Measurements from ENCODE around the gene GNB1L.

Gene GNB1L

DNA sequence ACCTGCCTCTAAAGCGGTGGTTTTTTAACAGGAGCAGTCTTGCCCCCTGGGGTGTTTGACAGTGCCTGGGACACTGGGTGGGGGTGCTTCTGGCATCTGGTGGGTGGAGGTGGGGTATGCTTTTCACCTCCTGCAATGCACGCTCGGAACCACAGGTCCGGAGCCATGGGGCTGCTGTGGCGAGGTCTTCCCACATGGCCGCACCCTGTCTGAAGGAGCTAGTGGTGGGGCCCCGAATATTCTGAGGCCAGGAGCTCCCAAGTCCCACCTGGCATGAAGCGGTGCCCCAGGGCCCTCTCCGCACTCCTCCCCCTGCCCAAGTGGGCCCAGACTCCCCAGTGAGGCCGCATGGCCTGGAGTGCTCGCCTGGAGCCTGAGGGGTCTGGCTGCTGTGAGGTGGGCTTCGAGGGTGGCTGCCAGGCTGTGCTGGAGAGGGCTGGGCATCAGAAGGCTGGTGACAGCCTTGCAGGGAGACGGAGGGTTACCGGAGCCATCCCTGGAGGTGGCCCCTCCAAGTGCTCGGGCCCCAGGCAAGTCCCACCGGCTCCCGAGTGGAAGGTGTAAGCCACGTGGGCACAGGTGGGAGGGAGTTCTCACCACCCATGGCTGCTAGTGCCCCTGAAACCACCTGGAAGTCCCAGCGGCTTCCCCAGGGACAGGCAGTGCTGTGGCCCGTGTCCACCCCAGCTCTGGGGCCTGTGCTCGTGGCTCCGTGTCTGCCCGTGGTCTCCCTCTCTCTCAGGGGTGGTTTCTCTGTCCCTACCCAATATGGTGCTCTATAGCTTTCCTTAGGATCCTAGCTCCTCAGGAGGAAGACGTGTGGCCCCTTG, 79.0 kb downstream of the GNB1L start:
- peaks cover 5% of the 10 kb centered on the region for H3K36me3 Mint-ChIP-seq (ENCODE audit: insufficient read depth)
- no peak overlapping the region for H3K4me3 Mint-ChIP-seq
- H3K9me3 Mint-ChIP-seq = no peaks in the 10 kb centered on the region
- no peak overlapping the region for H3K27ac Mint-ChIP-seq
- DNase-seq (no peak), ATAC-seq (replicated peaks) (no peak)
- H3K4me1 Mint-ChIP-seq (ENCODE audit: low read depth in 2 of 2) = peaks cover 0 to 4% of the 10 kb centered on the region in 2 donors
- peaks cover 61 to 92% of the 10 kb centered on the region in 2 donors for H3K27me3 Mint-ChIP-seq

DNA sequence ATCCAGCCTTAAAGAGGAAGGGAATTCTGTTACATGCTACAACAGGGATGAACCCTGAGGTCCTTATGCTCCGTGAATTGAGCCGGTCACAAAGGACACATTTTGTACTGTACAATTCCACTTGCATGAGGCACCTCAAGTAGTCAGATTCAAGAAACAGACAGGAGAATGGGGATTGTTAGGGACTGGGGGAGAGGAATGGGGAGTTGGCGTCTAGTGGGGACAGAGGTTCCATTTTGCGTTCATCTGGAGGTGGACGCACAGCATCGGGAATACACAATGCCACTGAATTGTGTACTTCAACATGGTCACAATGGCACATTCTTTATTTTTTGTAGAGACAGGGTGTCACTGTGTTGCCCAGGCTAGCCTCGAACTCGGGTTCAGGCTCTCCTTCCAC, 80.0 kb downstream of the GNB1L start:
- Mint-ChIP-seq H3K9me3 (no peaks in the 10 kb centered on the region), H3K4me1 (ENCODE audit: low read depth in 2 of 2) (peaks cover 0 to 4% of the 10 kb centered on the region in 2 donors), H3K27me3 (peaks cover 67 to 93% of the 10 kb centered on the region in 2 donors), H3K27ac (no peak overlapping the region), H3K4me3 (no peak overlapping the region), H3K36me3 (ENCODE audit: insufficient read depth) (peaks cover 5% of the 10 kb centered on the region)
- DNase-seq = no peak
- no peak for ATAC-seq (replicated peaks)

DNA sequence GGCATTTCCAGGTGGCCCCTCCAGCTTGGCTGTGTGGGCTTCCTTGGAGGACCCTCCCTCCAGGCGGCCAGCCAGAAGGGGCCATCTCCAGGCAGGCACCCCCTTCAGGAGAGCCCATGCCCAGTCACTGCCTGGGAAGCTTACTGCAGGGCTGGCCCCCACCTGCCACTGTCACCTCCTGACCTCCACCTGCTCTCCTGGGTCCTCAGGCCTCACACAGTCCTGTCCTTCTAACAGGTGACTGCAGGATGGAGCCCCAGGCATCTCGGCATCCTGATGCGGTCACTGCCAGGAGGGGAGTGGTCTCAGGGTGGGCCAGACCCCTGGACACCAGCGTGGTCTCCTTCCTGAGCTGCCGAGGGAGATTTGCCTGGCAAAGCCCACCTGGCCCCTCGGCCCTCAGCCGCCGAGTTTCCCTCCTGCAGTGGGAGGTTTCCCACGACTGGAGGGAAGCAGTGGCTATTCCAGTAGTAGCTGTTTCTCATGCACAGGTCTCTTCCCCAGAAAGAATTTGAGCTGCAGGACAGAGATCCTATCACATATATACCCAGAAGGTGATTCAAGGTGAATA, 81.1 kb downstream of the GNB1L start:
- Mint-ChIP-seq H3K27ac (no peak overlapping the region), H3K4me3 (no peak overlapping the region), H3K27me3 (peaks cover 66 to 91% of the 10 kb centered on the region in 2 donors), H3K9me3 (no peaks in the 10 kb centered on the region), H3K4me1 (ENCODE audit: low read depth in 2 of 2) (peaks cover 0 to 4% of the 10 kb centered on the region in 2 donors), H3K36me3 (ENCODE audit: insufficient read depth) (peaks cover 5% of the 10 kb centered on the region)
- no peak for DNase-seq
- ATAC-seq (replicated peaks) = no peak

DNA sequence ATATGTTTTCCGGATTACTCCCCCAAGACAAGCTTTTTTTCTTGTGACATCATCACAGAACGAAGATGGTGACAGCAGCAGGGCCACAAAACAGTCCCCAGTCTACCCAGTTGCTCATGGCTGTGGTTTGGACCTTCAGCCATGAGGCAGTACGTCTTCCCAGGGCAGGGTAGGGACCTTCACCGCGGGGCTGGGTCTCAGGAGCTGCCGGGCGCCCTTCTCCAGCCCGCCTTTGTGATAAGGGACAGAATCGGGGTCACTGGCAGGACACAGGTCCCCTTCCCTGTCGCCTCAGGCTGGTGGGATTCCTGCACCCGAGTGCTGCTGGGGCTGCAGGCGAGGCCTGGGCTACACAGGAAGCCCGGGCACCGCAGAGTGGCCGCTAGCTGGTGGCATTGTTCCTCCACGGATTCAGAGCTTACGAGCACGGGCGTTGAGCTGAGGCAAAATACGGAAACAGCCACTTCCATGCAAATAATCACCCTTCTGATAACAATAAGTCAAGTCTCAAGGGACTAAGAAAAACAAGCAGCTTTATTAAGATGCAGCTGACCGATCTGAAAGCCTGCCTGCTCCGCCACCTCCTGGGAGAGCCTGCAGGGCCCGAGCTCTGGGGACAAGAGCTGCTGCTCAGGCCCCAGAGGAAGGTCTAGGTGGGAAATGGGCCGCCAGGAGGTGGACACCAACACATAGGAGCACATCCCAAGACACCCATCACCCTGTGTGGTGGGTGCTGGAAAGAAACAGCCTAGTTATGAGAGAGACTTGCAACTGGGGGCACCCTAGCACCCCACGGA, 81.8 kb downstream of the GNB1L start:
- no peak for DNase-seq
- no peak for ATAC-seq (replicated peaks)
- no peak overlapping the region for H3K27ac Mint-ChIP-seq

DNA sequence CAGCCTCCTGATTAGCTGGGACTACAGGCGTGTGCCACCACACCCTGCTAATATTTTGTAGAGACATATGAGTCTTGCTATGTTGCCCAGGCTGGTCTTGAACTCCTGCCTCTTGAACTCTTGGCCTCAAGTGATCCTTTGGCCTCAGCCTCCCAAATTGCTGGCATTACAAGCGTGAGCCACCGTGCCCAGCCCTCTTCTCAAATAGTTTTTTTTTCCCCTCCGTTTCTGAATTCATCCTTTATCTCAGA, 82.3 kb downstream of the GNB1L start:
- Mint-ChIP-seq H3K9me3 (no peaks in the 10 kb centered on the region), H3K4me1 (ENCODE audit: low read depth in 2 of 2) (peaks cover 3 to 8% of the 10 kb centered on the region in 2 donors), H3K27me3 (peaks cover 68 to 91% of the 10 kb centered on the region in 2 donors), H3K27ac (no peak overlapping the region), H3K36me3 (ENCODE audit: insufficient read depth) (peaks cover 5% of the 10 kb centered on the region), H3K4me3 (no peak overlapping the region)
- ATAC-seq (replicated peaks) (no peak), DNase-seq (no peak)

More for the DNA sequence above, 81.8 kb downstream of the GNB1L start:
- no peaks in the 10 kb centered on the region for H3K9me3 Mint-ChIP-seq
- peaks cover 5% of the 10 kb centered on the region for H3K36me3 Mint-ChIP-seq (ENCODE audit: insufficient read depth)
- peaks cover 62 to 91% of the 10 kb centered on the region in 2 donors for H3K27me3 Mint-ChIP-seq
- no peak overlapping the region for H3K4me3 Mint-ChIP-seq
- peaks cover 0 to 4% of the 10 kb centered on the region in 2 donors for H3K4me1 Mint-ChIP-seq (ENCODE audit: low read depth in 2 of 2)

DNA sequence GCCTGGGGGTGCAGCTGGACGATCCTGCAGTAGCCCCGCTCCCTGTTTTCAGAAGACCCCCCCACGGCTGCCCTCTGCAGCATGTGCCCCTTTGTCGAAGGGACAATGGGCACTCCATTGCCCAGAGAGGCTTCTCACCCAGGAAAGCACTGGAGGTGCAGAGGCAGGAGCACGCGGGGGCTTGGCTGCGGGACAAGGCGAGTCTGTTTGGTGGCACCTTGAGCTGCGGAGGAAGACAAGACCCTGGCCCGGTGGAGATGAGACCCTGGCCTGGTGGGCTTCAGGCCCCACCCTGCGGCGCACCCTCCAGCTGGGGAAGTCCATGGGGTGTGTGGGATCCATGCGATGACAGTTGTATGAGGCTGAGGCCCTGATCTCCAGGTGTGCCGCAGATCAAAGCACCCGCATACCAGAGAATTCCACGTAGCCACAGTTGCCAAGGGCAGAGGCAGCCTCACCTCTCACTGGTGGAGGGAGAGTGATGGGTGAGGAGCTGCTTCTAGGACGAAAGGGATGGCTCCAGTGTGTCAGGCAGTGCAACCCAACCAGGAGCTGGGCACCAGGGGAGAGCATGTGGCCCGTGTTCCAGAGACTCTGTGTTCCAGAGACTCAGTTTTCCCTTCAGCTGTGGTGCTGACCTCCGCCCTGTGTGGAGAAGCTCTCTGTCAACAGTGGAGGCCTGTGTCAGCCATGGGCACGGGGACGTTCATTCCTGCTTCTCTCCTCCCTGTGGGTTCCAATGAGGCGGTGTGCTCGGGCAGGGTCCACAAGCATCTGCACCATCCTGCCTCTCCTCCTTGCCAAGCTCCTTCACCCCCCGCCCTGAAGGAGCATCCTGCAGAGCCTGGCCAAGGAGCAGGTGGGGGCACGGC, 84.1 kb downstream of the GNB1L start:
- peaks cover 66 to 79% of the 10 kb centered on the region in 2 donors for H3K27me3 Mint-ChIP-seq
- no peaks in the 10 kb centered on the region for H3K9me3 Mint-ChIP-seq
- ATAC-seq (replicated peaks) (no peak), DNase-seq (no peak)
- no peak overlapping the region for H3K4me3 Mint-ChIP-seq
- H3K4me1 Mint-ChIP-seq (ENCODE audit: low read depth in 2 of 2) = peaks cover 3 to 10% of the 10 kb centered on the region in 2 donors
- H3K36me3 Mint-ChIP-seq (ENCODE audit: insufficient read depth) = no peaks in the 10 kb centered on the region
- H3K27ac Mint-ChIP-seq = no peak overlapping the region

DNA sequence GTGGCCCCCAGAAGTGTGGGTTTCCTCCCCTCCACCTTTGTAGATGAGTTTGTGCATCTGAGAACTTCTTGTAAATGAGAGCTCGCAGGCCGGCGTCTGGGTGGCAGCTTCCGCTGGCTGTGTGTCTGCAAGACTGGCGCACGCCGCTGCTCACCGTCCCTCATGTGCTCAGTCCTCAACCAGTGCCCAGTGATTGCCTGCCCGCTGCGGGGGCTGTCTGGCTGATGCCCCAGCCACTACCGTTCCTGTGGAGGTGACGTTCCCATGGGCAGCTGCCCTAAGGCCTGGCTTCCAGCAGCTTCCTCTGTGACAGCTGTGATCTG, 85.3 kb downstream of the GNB1L start:
- Mint-ChIP-seq H3K4me1 (ENCODE audit: low read depth in 2 of 2) (peaks cover 3 to 10% of the 10 kb centered on the region in 2 donors), H3K4me3 (no peak overlapping the region), H3K27ac (no peak overlapping the region), H3K36me3 (ENCODE audit: insufficient read depth) (peaks cover 3% of the 10 kb centered on the region), H3K9me3 (no peaks in the 10 kb centered on the region), H3K27me3 (peaks cover 74 to 85% of the 10 kb centered on the region in 2 donors)
- DNase-seq (no peak), ATAC-seq (replicated peaks) (no peak)

DNA sequence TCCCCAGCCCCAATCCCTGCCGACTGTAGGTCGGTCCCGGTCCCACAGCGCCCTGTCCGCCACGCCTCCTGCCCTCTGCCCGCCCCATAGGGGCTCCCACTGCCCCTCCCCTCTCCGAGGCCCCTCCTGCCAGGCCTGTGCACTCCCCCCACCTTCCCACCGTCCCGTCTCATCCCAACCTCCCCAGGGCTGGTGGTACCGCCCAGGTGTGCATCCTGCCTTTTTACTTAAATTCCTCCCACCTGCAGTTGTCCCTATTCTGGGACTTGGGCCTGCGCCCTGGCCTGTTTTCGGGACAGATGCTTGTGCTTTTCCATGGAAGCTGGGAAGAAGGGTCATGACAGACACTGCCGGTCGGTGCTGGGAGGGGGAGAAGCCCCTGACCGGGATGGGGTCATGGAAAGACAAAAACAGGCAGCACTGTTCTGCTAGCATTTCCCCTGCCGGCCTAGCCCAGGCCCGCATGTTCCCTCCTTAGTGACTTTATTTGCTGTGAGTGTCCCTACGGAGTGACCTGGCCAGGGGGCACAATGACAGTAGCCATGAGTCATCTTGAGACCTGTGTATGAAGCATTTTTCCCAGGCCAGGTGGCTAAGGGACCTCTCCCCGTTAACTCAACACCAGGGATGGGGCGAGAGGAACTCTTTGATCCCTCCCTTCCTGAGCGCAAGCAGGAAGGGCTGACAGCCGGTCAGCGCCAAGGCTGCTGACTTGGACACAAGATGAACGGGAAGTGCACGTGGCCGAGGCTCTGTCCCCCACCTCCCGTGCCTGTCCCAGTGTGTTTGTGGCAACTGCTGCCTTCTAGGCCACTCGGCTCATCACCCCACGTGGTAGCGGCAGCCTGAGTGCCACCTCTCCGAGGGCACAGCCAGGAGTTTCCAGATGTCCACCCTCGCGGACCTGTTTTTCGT, 87.0 kb downstream of the GNB1L start:
- peak overlapping the region; percentile 70 to 71 for H3K4me3 Mint-ChIP-seq
- H3K4me1 Mint-ChIP-seq (ENCODE audit: low read depth in 2 of 2) = peaks cover 3 to 7% of the 10 kb centered on the region in 2 donors
- peaks cover 67 to 85% of the 10 kb centered on the region in 2 donors for H3K27me3 Mint-ChIP-seq
- peaks cover 3% of the 10 kb centered on the region for H3K36me3 Mint-ChIP-seq (ENCODE audit: insufficient read depth)
- H3K9me3 Mint-ChIP-seq = no peaks in the 10 kb centered on the region
- ATAC-seq (replicated peaks) (peak; percentile 17), DNase-seq (no peak)
- H3K27ac Mint-ChIP-seq = no peak overlapping the region

DNA sequence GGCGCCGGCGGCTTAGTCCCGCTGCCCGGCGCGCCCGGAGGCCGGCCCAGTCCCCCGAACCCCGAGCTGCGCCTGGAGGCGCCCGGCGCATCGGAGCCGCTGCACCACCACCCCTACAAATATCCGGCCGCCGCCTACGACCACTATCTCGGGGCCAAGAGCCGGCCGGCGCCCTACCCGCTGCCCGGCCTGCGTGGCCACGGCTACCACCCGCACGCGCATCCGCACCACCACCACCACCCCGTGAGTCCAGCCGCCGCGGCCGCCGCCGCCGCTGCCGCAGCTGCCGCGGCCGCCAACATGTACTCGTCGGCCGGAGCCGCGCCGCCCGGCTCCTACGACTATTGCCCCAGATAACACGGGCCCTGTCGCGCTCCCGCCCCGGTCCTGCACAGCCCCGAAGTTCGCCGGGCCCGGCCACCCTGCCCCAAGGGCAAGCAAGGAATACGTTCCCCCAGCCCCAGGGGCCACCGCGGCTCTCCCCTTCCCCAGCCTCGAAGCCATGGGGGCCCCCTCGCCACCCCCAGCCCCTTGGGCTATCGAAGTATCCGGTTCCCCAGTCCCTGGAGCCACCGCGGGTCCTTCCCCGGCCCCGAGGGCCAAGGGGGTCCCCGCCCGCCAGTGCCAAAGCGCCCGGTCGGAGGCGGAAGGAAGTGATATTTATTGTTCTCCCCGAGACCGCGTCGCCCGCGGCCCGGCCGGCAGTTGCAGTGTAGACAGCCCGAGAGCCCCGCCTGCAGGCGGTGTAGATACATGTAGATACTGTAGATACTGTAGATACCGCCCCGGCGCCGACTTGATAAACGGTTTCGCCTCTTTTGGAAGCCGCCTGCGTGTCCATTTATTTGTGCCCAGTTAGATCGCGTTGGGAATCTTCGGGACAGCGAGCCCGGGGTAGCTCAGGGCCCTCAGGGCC, 87.9 kb downstream of the GNB1L start:
- peak overlapping the region; percentile 70 to 71 for H3K4me3 Mint-ChIP-seq
- DNase-seq = peak; percentile 16 to 38 (median 28)
- peak; percentile 74 for ATAC-seq (replicated peaks)
- peaks cover 65 to 85% of the 10 kb centered on the region in 2 donors for H3K27me3 Mint-ChIP-seq
- no peak overlapping the region for H3K27ac Mint-ChIP-seq
- peaks cover 3 to 5% of the 10 kb centered on the region in 2 donors for H3K4me1 Mint-ChIP-seq (ENCODE audit: low read depth in 2 of 2)
- peaks cover 3% of the 10 kb centered on the region for H3K36me3 Mint-ChIP-seq (ENCODE audit: insufficient read depth)
- no peaks in the 10 kb centered on the region for H3K9me3 Mint-ChIP-seq

DNA sequence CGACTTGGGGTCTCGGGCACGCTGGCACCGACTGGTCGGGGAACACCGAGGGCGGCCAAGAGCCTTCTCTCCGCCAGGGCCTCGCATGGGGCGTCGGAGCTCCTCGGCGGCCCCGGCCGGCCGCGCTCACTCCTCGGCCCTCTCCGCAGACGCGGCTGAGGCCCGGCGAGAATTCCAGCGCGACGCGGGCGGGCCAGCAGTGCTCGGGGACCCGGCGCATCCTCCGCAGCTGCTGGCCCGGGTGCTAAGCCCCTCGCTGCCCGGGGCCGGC, 88.5 kb downstream of the GNB1L start:
- ATAC-seq (replicated peaks) = no peak
- Mint-ChIP-seq H3K9me3 (no peaks in the 10 kb centered on the region), H3K4me3 (no peak overlapping the region), H3K27ac (no peak overlapping the region), H3K36me3 (ENCODE audit: insufficient read depth) (peaks cover 3% of the 10 kb centered on the region), H3K27me3 (peaks cover 64 to 85% of the 10 kb centered on the region in 2 donors), H3K4me1 (ENCODE audit: low read depth in 2 of 2) (peaks cover 3 to 5% of the 10 kb centered on the region in 2 donors)
- no peak for DNase-seq

DNA sequence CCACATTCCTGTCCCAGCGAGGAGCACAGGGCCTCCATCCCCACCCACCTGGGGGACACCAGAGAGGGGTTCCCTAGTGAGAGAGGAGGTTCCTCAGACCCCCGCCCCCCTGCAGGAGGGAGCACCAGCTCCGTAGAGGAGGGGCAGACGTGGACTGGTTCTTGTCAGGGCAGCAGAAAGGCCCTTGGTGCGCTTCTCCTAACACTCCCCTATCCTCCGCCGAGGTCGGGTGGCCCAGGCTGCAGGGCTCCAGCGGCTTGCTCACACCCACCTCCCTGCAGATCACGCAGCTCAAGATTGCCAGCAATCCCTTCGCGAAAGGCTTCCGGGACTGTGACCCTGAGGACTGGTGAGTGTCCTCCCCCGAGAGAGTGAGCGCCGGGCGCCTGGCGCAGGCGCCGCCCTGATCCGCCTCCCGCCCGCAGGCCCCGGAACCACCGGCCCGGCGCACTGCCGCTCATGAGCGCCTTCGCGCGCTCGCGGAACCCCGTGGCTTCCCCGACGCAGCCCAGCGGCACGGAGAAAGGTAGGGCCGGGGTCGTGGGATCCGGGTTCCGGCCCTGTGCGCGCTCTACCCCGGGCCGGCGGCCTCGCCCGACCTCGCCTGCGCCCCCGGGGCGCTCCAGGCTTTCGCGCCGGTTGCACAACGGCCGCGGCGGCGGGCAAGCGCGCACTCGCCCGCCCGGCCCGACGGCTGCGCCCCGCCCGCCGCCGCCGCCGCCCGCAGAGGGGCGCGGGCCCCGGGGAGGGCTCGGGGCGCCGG, 89.0 kb downstream of the GNB1L start:
- Mint-ChIP-seq H3K36me3 (ENCODE audit: insufficient read depth) (peaks cover 3% of the 10 kb centered on the region), H3K4me3 (peak overlapping the region; percentile 68), H3K27ac (no peak overlapping the region), H3K27me3 (peaks cover 60 to 80% of the 10 kb centered on the region in 2 donors), H3K9me3 (no peaks in the 10 kb centered on the region), H3K4me1 (ENCODE audit: low read depth in 2 of 2) (peaks cover 3 to 5% of the 10 kb centered on the region in 2 donors)
- ATAC-seq (replicated peaks) (peak; percentile 55), DNase-seq (no peak)
